Limb (tissue), 2 donors: Measurements from ENCODE around the gene LRRC58.
"Not testable (repeated sequence)": the region's sequence is repeated elsewhere in the genome, so short reads cannot be mapped to it uniquely, and the experiment has no call there.

Source experiments
- DNase-seq, 2 donors: peaks; one replicate each; pipeline ENCODE4 v3.0.0-alpha.2; 2016; ENCODE audit errors: extremely low spot score in 2 of 2

Gene LRRC58

GRCh38 chr3:120348991-120349854 is at the start of gene LRRC58:
TSS of gene LRRC58 (minus strand) at chr3:120349354. CDS start at chr3:120349243, 111 bp downstream.
- DNase-seq, result peak; percentile 89 to 94

GRCh38 chr3:120396469-120396868 is 47.3 kb upstream of the LRRC58 start:
- no peak for DNase-seq

GRCh38 chr3:120394347-120394746 is 45.2 kb upstream of the LRRC58 start:
- DNase-seq, result no peak

GRCh38 chr3:120393761-120394160 is 44.6 kb upstream of the LRRC58 start:
- DNase-seq, result no peak

- DNase-seq, result no peak
These were observed 44.1 kb upstream of the LRRC58 start for GRCh38 chr3:120393243-120393642.

GRCh38 chr3:120382941-120383447 is 33.8 kb upstream of the LRRC58 start:
- no peak for DNase-seq

GRCh38 chr3:120381503-120381902 is 32.3 kb upstream of the LRRC58 start:
- no peak for DNase-seq

GRCh38 chr3:120377948-120378347 is 28.8 kb upstream of the LRRC58 start:
- DNase-seq, result not testable (repeated sequence)

GRCh38 chr3:120370463-120370862 is 21.3 kb upstream of the LRRC58 start:
- DNase-seq, result no peak

- no peak for DNase-seq
These were observed 19.9 kb upstream of the LRRC58 start for GRCh38 chr3:120369037-120369467.

GRCh38 chr3:120368172-120368571 is 19.0 kb upstream of the LRRC58 start:
- no peak for DNase-seq

GRCh38 chr3:120364821-120365220 is 15.7 kb upstream of the LRRC58 start:
- no peak for DNase-seq

GRCh38 chr3:120364101-120364500 is 14.9 kb upstream of the LRRC58 start:
- DNase-seq, result no peak

GRCh38 chr3:120357807-120358206 is 8.7 kb upstream of the LRRC58 start:
- DNase-seq, result no peak

GRCh38 chr3:120355486-120355885 is 6.3 kb upstream of the LRRC58 start:
- no peak for DNase-seq

GRCh38 chr3:120353463-120353862 is 4.3 kb upstream of the LRRC58 start:
- DNase-seq, result no peak

- no peak for DNase-seq
These were observed 2.9 kb upstream of the LRRC58 start for GRCh38 chr3:120352017-120352416.

- peak; percentile 3 to 29 for DNase-seq
These were observed 1.3 kb upstream of the LRRC58 start for GRCh38 chr3:120350401-120350941.

GRCh38 chr3:120349855-120350125 is 636 bp upstream of the LRRC58 start:
- no peak for DNase-seq

GRCh38 chr3:120348065-120348990 is 826 bp downstream of the LRRC58 start:
- peak in 1 of 2 donors; percentile 50 for DNase-seq

GRCh38 chr3:120344349-120344748 is 4.8 kb downstream of the LRRC58 start:
- DNase-seq, result no peak
